ENCODE measurements around the gene LCK. TPM values are rescaled to one million over a fixed set of nuclear protein-coding genes. Genes with fewer than 3 reads are reported as not detected.
A peak's percentile ranks its signal among the peaks of the same experiment; 100 is the strongest.

The LCK gene
- total and polyA plus RNA-seq, 9 of the 15 experiments (the other 6 are each of a cell fraction or from before 2014, with no cell fraction given) = 0.04 to 0.47 (median 0.13) TPM; not detected in 6

- TF ChIP-seq, protein P1, sequence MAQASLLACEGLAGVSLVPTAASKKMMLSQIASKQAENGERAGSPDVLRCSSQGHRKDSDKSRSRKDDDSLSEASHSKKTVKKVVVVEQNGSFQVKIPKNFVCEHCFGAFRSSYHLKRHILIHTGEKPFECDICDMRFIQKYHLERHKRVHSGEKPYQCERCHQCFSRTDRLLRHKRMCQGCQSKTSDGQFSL (CRISPR knock-in tag; IDR thresholded peaks at IDR 0.05) = no peak
- TF ChIP-seq, protein P1 (tag; IDR thresholded peaks at IDR 0.05) = no peak
- peak; percentile 51; the same call in 1 of the 2 replicates for TF ChIP-seq POLR2AphosphoS5 (IDR thresholded peaks at IDR 0.05; ENCODE audit: control insufficient read depth, insufficient read depth, low read depth, low read length)
- TF ChIP-seq, protein P2, sequence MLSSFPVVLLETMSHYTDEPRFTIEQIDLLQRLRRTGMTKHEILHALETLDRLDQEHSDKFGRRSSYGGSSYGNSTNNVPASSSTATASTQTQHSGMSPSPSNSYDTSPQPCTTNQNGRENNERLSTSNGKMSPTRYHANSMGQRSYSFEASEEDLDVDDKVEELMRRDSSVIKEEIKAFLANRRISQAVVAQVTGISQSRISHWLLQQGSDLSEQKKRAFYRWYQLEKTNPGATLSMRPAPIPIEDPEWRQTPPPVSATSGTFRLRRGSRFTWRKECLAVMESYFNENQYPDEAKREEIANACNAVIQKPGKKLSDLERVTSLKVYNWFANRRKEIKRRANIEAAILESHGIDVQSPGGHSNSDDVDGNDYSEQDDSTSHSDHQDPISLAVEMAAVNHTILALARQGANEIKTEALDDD (IDR thresholded peaks at IDR 0.05) = no peak
- TF ChIP-seq HDAC8 (tag; IDR thresholded peaks at IDR 0.05) = no peak
- no peak for TF ChIP-seq FOXK1 (CRISPR knock-in tag; IDR thresholded peaks at IDR 0.05; ENCODE audit: borderline replicate concordance)
- peak; percentile 11; the same call in 1 of the 2 replicates for TF ChIP-seq PML (IDR thresholded peaks at IDR 0.05; ENCODE audit: low read length)
- TF ChIP-seq CAMTA2 (CRISPR knock-in tag; conservative IDR thresholded peaks at IDR 0.05) = no peak
- no peak for TF ChIP-seq PPARD (CRISPR knock-in tag; IDR thresholded peaks at IDR 0.05)
- TF ChIP-seq RBM14 (IDR thresholded peaks at IDR 0.05; ENCODE audit: borderline replicate concordance, insufficient read depth, low read depth, low read length) = no peak
- no peak for TF ChIP-seq SREBF2 (CRISPR knock-in tag; IDR thresholded peaks at IDR 0.05)
- no peak for TF ChIP-seq MYBL2 (IDR thresholded peaks at IDR 0.05; ENCODE audit: low read depth)
- no peak for TF ChIP-seq MYBL2 (CRISPR knock-in tag; IDR thresholded peaks at IDR 0.05; ENCODE audit: borderline replicate concordance)
- no peak for TF ChIP-seq ATF4 (CRISPR knock-in tag; IDR thresholded peaks at IDR 0.05)
- TF ChIP-seq GABPA (tag; conservative IDR thresholded peaks at IDR 0.05; ENCODE audit: low read depth) = no peak
- TF ChIP-seq OTX1 (CRISPR knock-in tag; IDR thresholded peaks at IDR 0.05) = no peak
- peak; percentile 65 for TF ChIP-seq POLR2A (conservative IDR thresholded peaks at IDR 0.05)
- no peak for TF ChIP-seq PCBP1 (IDR thresholded peaks at IDR 0.05; ENCODE audit: low read depth, low read length, poor library complexity, severe bottlenecking)
- no peak for TF ChIP-seq TGIF2 (CRISPR knock-in tag; IDR thresholded peaks at IDR 0.05)
- no peak for TF ChIP-seq MIER1 (IDR thresholded peaks at IDR 0.05; ENCODE audit: low read depth)
- TF ChIP-seq KLF10 (CRISPR knock-in tag; IDR thresholded peaks at IDR 0.05) = no peak
- no peak for TF ChIP-seq EZH2 (IDR thresholded peaks at IDR 0.05; ENCODE audit: borderline replicate concordance, low read depth, low read length)
- no peak for TF ChIP-seq PATZ1 (CRISPR knock-in tag; IDR thresholded peaks at IDR 0.05; ENCODE audit: borderline replicate concordance)
These were observed 81.4 kb downstream of the LCK start (continued) for GRCh38 chr1:32332290-32333079.

All from K562 (cell line).